NCI-H82 treated with DMSO at 0.1 percent for 48 hours (cell line): Measurements from ENCODE around the gene ADCYAP1R1.

Experiments
- DNase-seq: peaks from one replicate; lab custom pipeline; 2025; ENCODE audit not compliant: unreplicated experiment; lab: John Stamatoyannopoulos, UW

The ADCYAP1R1 gene

DNA sequence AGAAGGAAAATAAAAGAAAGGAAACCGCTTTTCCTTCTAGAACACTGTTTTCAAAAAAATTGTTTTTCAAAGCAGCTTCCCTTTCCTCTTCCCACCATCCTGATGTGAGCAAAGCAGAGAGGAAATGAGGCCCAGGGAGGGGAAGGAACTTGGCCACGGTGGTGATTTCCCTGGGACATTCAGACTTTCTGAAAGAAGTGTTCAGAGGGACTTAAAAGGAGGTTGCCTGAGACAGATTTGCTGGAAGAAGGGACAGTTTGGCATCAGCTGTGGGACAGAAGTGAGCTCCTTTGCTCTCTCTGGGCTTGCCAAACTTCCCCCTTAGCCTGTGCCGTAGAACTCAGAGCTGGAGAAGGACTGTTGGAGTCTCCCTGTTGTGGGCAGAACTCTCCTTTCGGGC lies 30.3 kb downstream of the ADCYAP1R1 start:
- DNase-seq = no peak

GRCh38 chr7:31083210-31083786 lies 31.2 kb downstream of the ADCYAP1R1 start:
- DNase-seq = no peak

DNA sequence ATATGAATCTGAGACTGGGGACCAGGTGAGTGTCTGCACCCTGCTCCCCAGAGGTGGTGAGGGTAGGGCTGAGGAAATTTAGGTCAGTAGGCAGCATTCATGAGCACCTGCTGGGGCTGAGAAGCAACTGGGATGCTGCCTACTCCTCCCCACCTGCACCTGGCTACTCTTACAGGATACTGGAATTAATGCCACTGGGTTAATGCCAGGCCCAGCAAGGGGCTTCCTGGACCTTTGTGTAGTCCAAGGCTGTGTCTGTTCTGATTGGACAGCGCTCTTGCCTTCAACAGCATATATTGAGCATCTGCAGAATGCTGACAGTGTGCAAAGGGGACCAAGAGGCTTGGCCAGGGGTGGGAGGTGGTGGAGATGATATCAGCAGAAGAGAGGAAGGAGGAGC lies 32.1 kb downstream of the ADCYAP1R1 start:
- DNase-seq = no peak

- no peak for DNase-seq
These were observed 35.2 kb downstream of the ADCYAP1R1 start for GRCh38 chr7:31087351-31087750.

- no peak for DNase-seq
These were observed 39.9 kb downstream of the ADCYAP1R1 start for GRCh38 chr7:31091924-31092434.

DNA sequence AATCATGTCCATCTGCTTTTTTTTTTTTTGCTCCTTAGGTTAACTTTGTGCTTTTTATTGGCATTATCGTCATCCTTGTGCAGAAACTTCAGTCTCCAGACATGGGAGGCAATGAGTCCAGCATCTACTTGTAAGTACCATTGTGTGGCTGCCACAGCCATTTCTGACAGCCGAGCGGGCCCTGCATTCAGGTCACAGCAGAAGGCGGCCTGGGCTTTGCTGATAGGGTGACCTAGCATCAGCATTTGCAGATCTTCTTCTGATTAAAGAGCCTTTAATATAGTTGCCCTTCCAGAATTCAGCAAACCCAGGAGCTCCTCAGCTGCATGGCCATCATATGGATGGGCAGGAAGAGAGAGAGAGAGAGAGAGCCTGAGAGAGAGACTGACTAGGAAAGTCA lies 40.5 kb downstream of the ADCYAP1R1 start:
- no peak for DNase-seq

GRCh38 chr7:31093282-31093681 lies 41.2 kb downstream of the ADCYAP1R1 start:
- DNase-seq = no peak

DNA sequence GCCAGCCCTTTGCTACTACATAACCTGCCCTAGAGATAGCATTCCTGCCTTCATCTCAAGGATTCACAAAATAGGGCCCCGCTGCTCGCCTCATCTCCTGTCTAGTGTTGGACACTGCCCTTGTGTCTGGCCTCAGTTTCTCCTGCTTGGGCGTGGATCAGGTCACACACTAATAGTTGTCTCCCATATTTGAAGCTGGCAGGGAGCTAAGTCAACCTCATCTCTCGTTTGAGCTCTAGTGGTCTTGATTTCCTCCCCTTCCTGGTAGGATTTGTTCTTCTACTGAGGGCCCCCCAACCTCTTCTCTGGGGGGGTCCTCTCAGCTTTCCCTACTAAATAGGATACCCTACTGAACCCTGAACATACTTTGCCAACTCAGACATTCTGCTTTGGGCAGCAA lies 42.2 kb downstream of the ADCYAP1R1 start:
- no peak for DNase-seq

DNA sequence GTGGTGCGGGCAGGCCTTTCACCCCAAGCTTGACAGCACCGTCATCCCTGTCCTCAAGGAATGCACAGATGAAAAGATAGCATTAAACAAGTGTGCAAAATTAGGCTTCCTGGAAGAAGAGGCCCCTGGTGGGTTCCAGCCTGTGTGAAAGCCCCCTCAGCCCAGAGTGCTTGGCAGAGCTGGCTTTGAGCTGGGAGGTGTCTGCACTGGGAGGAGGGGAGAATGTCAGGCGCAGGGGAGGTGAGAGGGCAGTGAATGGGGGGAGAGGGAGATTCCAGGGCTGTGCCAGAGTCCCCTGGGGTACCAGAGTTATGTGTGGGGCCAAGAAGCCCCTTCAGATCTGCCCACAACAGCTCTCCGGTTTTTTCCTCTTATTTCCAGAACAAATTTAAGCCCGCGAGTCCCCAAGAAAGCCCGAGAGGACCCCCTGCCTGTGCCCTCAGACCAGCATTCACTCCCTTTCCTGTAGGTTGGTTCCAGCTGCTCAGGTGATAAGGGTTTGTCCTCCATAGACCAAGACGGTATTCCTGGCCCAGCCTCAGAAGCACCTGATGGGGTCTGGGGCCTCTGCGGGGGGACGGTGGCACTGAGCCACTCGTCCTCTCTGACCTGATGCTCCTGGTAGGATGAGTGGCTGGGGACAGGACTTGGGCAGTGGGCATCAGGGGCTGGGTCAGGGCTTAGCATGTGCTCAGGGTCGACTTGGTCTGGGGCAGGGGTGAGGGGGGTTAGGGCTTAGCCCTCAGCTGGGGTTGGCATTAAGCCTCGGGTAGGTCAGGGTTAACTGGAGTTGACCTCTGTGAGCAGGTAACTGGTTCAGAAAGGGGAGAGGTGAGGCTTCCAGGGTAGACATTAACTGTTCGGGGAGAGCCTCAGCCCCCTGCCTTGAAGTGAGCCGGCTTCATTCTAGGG lies 43.4 kb downstream of the ADCYAP1R1 start:
- no peak for DNase-seq

GRCh38 chr7:31096198-31096876 lies 44.2 kb downstream of the ADCYAP1R1 start:
- no peak for DNase-seq

GRCh38 chr7:31096877-31097258 lies 44.8 kb downstream of the ADCYAP1R1 start:
- no peak for DNase-seq

- DNase-seq = no peak
These were observed 46.7 kb downstream of the ADCYAP1R1 start for GRCh38 chr7:31098642-31099360.

GRCh38 chr7:31099451-31100444 lies 47.6 kb downstream of the ADCYAP1R1 start:
- no peak for DNase-seq

- no peak for DNase-seq
These were observed 48.3 kb downstream of the ADCYAP1R1 start for GRCh38 chr7:31100445-31100844.

DNA sequence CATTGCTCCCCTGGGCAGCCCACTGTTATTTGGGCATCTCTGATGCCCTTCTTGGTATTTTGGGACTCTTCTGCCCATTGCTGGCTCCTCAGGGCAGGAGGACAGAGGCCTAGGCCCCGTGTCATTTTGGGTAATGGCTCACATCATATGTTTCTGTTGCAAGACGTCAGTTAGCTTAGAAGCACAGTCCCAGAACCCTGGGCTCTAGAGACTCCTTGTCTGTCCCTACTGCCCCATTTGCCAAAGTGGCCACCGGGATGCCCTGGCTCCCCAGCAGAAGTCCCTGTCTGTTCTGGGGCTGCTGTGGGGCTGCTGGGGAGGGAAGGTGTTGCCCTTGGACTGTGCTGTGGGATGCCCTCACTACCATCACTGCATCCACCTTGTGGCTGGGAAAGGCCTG lies 48.8 kb downstream of the ADCYAP1R1 start:
- no peak for DNase-seq

DNA sequence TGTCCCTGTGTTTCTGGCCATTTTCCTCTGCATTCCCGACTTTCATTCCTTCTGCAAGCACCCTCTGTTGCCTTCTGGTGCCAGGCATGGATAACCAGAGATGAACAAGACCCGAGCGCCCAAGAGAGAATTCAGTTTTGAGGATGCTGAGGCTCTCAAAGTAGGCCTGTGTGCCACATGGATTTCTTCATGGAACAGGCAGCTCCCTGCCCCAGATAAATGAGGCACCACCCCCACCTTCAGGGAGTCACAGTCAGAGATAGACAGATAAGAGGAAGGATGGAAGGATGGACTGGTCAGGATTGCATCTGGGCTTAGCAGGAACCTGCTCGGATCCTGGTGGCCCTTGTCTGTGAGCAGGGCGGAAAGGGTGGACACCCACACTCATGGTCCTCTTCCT lies 49.4 kb downstream of the ADCYAP1R1 start:
- DNase-seq = no peak

- no peak for DNase-seq
These were observed 50.3 kb downstream of the ADCYAP1R1 start for GRCh38 chr7:31102151-31102972.

DNA sequence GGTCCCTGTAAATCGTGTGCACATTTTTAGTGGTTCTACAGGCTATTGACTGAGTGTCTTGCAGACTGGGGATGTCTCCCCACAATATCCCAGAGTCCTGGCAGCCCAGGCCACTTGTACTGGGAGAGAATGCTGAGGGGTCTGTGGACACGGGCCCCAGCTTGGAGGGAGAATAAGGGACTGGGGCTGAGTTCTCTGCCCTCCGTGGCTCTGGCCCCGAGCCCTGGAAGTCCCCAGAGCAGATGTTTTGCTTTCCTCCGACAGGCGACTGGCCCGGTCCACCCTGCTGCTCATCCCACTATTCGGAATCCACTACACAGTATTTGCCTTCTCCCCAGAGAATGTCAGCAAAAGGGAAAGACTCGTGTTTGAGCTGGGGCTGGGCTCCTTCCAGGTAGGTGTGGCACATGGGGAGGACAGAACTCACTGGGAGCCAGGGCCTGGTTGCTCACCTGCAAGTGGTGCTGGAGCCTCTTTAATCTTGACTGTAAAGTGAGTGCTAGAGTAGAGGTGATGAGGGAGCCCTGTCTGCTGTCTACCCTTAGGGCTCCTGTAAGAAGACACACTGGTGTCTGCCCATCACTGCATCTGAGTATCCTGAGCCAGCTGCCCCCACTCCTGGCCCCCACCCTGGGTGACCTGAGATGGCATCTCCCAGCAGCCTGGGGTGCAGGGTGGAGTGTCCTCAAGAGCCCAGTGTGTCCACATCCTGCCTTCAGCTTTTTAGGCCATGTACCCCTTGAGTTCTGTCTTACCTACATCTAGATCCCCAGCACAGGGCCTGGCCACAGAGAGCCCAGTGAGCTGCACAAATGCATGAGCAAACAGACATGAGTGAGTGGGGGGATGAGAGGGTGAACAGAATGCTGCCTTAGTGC lies 51.1 kb downstream of the ADCYAP1R1 start:
- DNase-seq = no peak
